Adrenal gland (tissue), 12 donors: Measurements from ENCODE around the gene FAM43B. TPM values are rescaled to one million over a fixed set of nuclear protein-coding genes. Genes with fewer than 3 reads are reported as not detected.

Experiments used
- DNase-seq, 7 donors: peaks; one replicate each; pipeline ENCODE4 v3.0.0-alpha.2; 2019 to 2020
- H3K27ac ChIP-seq, 5 donors: fragments of 200-600 bp; sonication (generic) in 4 of 5; 1 replicate in 3 of 5; 2 replicates in 2 of 5; pipeline versions ENCODE4 v1.5.1 to v1.8.0; 2016 to 2020; ENCODE audit warnings: mild to moderate bottlenecking in 1 of 5
- H3K27me3 ChIP-seq: fragments of 200-600 bp; 2 replicates; pipeline ENCODE4 v1.8.0; 2021
- H3K36me3 ChIP-seq, 2 donors: fragments of 200-600 bp; replicated peaks in 1 of 2; 1 replicate in 1 of 2; 2 replicates in 1 of 2; pipeline versions ENCODE4 v1.5.1 to v1.8.0; 2018 to 2022
- H3K4me1 ChIP-seq, 2 donors: fragments of 200-600 bp; replicated peaks in 1 of 2; 1 replicate in 1 of 2; 2 replicates in 1 of 2; pipeline versions ENCODE4 v1.5.1 to v1.8.0; 2018 to 2021
- H3K4me3 ChIP-seq, 4 donors: fragments of 200-600 bp; sonication (generic) in 3 of 4; one replicate each; pipeline ENCODE4 v1.5.1; 2016 to 2018
- H3K9me3 ChIP-seq, 3 donors: fragments of 200-600 bp; sonication (generic) in 1 of 3; replicated peaks in 1 of 3; 1 replicate in 2 of 3; 2 replicates in 1 of 3; pipeline versions ENCODE4 v1.5.1 to v1.8.0; 2016 to 2021
- POLR2A ChIP-seq, 2 donors: fragments of 450-650 bp; IDR thresholded peaks; one replicate each; pipeline ENCODE4 v1.6.1; 2017; ENCODE audit warnings: antibody characterized with exemption in 2 of 2, mild to moderate bottlenecking in 2 of 2, moderate library complexity in 1 of 2
- WGBS, 4 donors: extraction: QIAGEN DNeasy Blood & Tissue Kit in 2 of 4; methylation state at CpG; one replicate each; pipeline versions ENCODE4 v1.1.5 to v1.1.7; 2013 to 2017; 5-methylcytosine and 5-hydroxymethylcytosine counted together
- intact Hi-C, 2 donors: fragments of 100-400 bp; cut with DNase I; formaldehyde crosslinking; loops; one replicate each; pipeline versions ENCODE4 v1.14.1 to v1.15.0; 2022 to 2023
- polyA plus RNA-seq, 3 donors: library from polyadenylated mRNA; stranded (reverse); fragments of 200-250 nt in 2 of 3; fragments of 350-450 nt in 1 of 3; fragmentation: Illumina TruSeq in 1 of 3; extraction: RNeasy Lipid Tissue Mini Kit (QIAGEN cat#74804) in 1 of 3; gene quantifications; one replicate each; pipeline ENCODE4 v1.2.3, GENCODE V29; 2013 to 2014
- total RNA-seq, 9 donors: library from RNA; depleted of rRNA in 4 of 9; stranded (reverse); fragments of >200 nt in 4 of 9; fragments of 120-200 nt in 1 of 9; fragmentation: NEBNext Ultra II Directional in 1 of 9; extraction: Animal tissue kit (Norgen Biotek cat#: 25700) in 1 of 9; gene quantifications; one replicate each; pipeline versions ENCODE4 v1.1.0 to v1.2.4, GENCODE V29; 2013 to 2023
- TF ChIP-seq, protein P1 (sequence below), 6 experiments: fragments of 450-650 bp in 4 of 6; fragments of 200-600 bp in 2 of 6; sonication (generic) in 1 of 6; IDR thresholded peaks; 1 replicate in 5 of 6; 2 replicates in 1 of 6; pipeline versions ENCODE4 v1.5.1 to v1.8.0; 2016 to 2021; ENCODE audit warnings: antibody characterized with exemption in 6 of 6, mild to moderate bottlenecking in 2 of 6, moderate library complexity in 1 of 6
- donor health status: healthy with polysubstance abuse.
- donor health status: Bipolar disorder and iron deficiency.
- donor health status: DM: yes; HTN: yes; CAD: no.
- donor health status: DM: no; HTN: no; CAD: no.
- donor health status: DM: no; HTN: no; CAD: no.
- donor health status: DM: yes; HTN: yes; CAD: no.

FAM43B gene
- total and polyA plus RNA-seq, 12 donors = 2.2 to 67.7 (median 38.2) TPM

- H3K9me3 ChIP-seq = no peaks in the 10 kb centered on the region
- H3K36me3 ChIP-seq = no peaks in the 10 kb centered on the region
- H3K4me3 ChIP-seq = no peak overlapping the region
- intact Hi-C loops = loop anchor here in 1 of 2 donors (5.0 kb wide), 1 partner anchor 56 kb away; no protein-coding TSS in a partner anchor
- 53 to 66% (median 60%) methylated on average over 3 of the region's 3 CpGs for WGBS, 4 donors
- DNase-seq = peak in 2 of 7 donors; percentile 20 to 54
- no peak overlapping the region for H3K27ac ChIP-seq
- TF ChIP-seq, protein P1, sequence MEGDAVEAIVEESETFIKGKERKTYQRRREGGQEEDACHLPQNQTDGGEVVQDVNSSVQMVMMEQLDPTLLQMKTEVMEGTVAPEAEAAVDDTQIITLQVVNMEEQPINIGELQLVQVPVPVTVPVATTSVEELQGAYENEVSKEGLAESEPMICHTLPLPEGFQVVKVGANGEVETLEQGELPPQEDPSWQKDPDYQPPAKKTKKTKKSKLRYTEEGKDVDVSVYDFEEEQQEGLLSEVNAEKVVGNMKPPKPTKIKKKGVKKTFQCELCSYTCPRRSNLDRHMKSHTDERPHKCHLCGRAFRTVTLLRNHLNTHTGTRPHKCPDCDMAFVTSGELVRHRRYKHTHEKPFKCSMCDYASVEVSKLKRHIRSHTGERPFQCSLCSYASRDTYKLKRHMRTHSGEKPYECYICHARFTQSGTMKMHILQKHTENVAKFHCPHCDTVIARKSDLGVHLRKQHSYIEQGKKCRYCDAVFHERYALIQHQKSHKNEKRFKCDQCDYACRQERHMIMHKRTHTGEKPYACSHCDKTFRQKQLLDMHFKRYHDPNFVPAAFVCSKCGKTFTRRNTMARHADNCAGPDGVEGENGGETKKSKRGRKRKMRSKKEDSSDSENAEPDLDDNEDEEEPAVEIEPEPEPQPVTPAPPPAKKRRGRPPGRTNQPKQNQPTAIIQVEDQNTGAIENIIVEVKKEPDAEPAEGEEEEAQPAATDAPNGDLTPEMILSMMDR (IDR thresholded peaks at IDR 0.05) = no peak
- TF ChIP-seq POLR2A (IDR thresholded peaks at IDR 0.05) = no peak
- no peaks in the 10 kb centered on the region for H3K27me3 ChIP-seq
- H3K4me1 ChIP-seq = no peaks in the 10 kb centered on the region
These were observed 25.7 kb downstream of the FAM43B start for GRCh38 chr1:20578062-20578461.

GRCh38 chr1:20578721-20579395 is 26.5 kb downstream of the FAM43B start:
- Histone ChIP-seq H3K36me3 (no peaks in the 10 kb centered on the region), H3K9me3 (no peaks in the 10 kb centered on the region), H3K4me3 (no peak overlapping the region), H3K27me3 (no peaks in the 10 kb centered on the region), H3K4me1 (no peaks in the 10 kb centered on the region), H3K27ac (no peak overlapping the region)
- 77 to 91% (median 82%) methylated on average over 10 to 13 of the region's 13 CpGs for WGBS, 4 donors
- no peak for DNase-seq
- intact Hi-C loops = loop anchor here in 1 of 2 donors (5.0 kb wide), 1 partner anchor 57 kb away; no protein-coding TSS in a partner anchor
- TF ChIP-seq, protein P1 (IDR thresholded peaks at IDR 0.05) = no peak
- TF ChIP-seq POLR2A (IDR thresholded peaks at IDR 0.05) = no peak

DNA sequence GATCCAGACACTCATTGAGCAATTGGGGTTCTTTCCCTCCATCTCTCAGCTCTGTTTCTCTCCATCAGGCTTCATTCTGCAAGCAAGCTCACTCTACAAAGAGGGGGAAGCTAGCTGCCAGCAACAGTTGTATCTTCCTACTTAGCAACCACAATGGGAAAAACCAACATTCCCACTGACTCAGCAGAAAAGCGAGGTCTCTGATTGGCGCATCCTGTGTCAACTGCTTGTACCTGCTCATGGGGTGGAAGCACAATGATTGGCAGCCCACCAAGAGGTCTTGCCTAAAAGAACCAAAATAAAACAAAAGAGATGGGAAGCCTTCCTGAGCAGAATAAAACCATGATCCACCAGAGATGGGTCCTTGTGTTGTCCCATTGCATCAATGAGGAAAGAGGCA is 32.5 kb downstream of the FAM43B start:
- no peaks in the 10 kb centered on the region for H3K27me3 ChIP-seq
- WGBS, 4 donors = 72 to 92% (median 77%) methylated on average over 2 of the region's 2 CpGs
- H3K36me3 ChIP-seq = no peaks in the 10 kb centered on the region
- peaks cover 1 to 9% of the 10 kb centered on the region in 2 donors for H3K4me1 ChIP-seq
- no peak for DNase-seq
- no peak overlapping the region for H3K4me3 ChIP-seq
- H3K27ac ChIP-seq = no peak overlapping the region
- TF ChIP-seq, protein P1 (IDR thresholded peaks at IDR 0.05) = no peak
- no peak for TF ChIP-seq POLR2A (IDR thresholded peaks at IDR 0.05)
- intact Hi-C loops = no loop called here
- H3K9me3 ChIP-seq = no peaks in the 10 kb centered on the region

DNA sequence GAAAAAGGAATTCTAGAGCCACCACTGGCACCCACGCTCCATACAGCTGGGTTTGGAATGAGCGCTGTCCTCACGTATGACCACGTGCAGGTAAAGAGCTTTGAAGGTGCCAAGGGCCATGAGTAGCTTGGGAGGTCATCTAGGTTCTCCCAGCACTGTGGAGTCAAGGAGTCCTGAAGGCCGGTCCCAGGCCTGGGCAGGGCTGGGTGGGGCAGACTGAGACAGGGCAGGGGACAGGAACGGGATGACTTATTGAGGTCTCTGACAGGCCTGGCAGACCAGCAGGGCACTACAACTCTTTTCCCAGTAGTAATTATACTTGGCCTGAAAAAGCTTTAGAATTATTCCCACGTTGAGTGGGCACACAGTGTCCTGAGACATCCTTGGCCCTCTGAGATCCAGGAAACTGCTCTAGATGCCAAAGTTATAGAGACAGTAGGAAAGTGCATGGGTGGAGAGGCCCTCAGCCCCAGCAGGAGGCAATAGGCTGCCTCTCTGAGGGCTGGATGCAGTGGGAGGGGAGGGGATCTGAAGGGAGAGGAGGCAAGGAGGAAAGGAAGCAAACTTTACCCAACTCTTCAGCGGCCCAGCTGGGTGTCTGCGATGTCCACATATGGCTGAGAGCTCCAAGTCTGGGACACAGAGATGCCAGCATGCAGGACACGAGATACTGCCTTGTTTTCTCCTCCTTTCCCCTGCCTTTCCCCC is 34.7 kb downstream of the FAM43B start:
- H3K4me1 ChIP-seq = peaks cover 4 to 13% of the 10 kb centered on the region in 2 donors
- 68 to 81% (median 78%) methylated on average over 6 to 10 of the region's 10 CpGs for WGBS, 4 donors
- intact Hi-C loops = no loop called here
- no peaks in the 10 kb centered on the region for H3K36me3 ChIP-seq
- H3K27me3 ChIP-seq = no peaks in the 10 kb centered on the region
- TF ChIP-seq POLR2A (IDR thresholded peaks at IDR 0.05) = no peak
- TF ChIP-seq, protein P1 (IDR thresholded peaks at IDR 0.05) = peak in 2 of 6 experiments; percentile 16 to 18
- no peaks in the 10 kb centered on the region for H3K9me3 ChIP-seq
- peak overlapping the region in 1 of 5 donors; percentile 77 for H3K27ac ChIP-seq
- peak in 2 of 7 donors; percentile 17 to 34 for DNase-seq
- H3K4me3 ChIP-seq = no peak overlapping the region
